ENCODE data around the gene TBL1Y. TPM values are rescaled to one million over a fixed set of nuclear protein-coding genes. Genes with fewer than 3 reads are reported as not detected.
"Not testable (repeated sequence)": the region's sequence is repeated elsewhere in the genome, so short reads cannot be mapped to it uniquely, and the experiment has no call there.

TBL1Y gene
- polyA plus RNA-seq (ENCODE audit: insufficient read depth in 1 of 5, insufficient read length in 5 of 5, low replicate concordance in 1 of 5): 1 to 10 TPM in 2 of 5 donors, not detected in 3; 1.0 to 1.5 TPM
- long read RNA-seq, donor 1: 0 reads
- long read RNA-seq, donor 2: 0 reads
- long read RNA-seq, donor 3: 0 reads
- long read RNA-seq, donor 4: 0 reads
- long read RNA-seq, donor 5: 0 reads
- long read RNA-seq, donor 6: 0 reads
- long read RNA-seq, donor 7: 0 reads
- long read RNA-seq, donor 8: 0 reads

GRCh38 chrY:6910372-6911252, at the start of gene TBL1Y:
TSS of gene TBL1Y (plus strand) at chrY:6910697. CDS start at chrY:7025085, 114,388 bp downstream.
- no peak for DNase-seq

GRCh38 chrY:6894496-6894895, 16.0 kb upstream of the TBL1Y start:
- no peak for DNase-seq

GRCh38 chrY:6895236-6895635, 15.3 kb upstream of the TBL1Y start:
- DNase-seq: no peak

- not testable (repeated sequence) for DNase-seq
Observed at GRCh38 chrY:6902116-6902515, 8.4 kb upstream of the TBL1Y start.

GRCh38 chrY:6907591-6907990, 2.9 kb upstream of the TBL1Y start:
- no peak for DNase-seq

- not testable (repeated sequence) for DNase-seq
Observed at GRCh38 chrY:6908021-6908420, 2.5 kb upstream of the TBL1Y start.

- no peak for DNase-seq
Observed at GRCh38 chrY:6909118-6909521, 1.4 kb upstream of the TBL1Y start.

GRCh38 chrY:6909856-6910255, 641 bp upstream of the TBL1Y start:
- DNase-seq: no peak

GRCh38 chrY:6911253-6911881, 870 bp downstream of the TBL1Y start, which contains the start of gene AMELY:
TSS of gene AMELY (minus strand) at chrY:6911752. CDS start at chrY:6872608, 39,144 bp downstream.
- no peak for DNase-seq

GRCh38 chrY:6913362-6913761, 2.9 kb downstream of the TBL1Y start:
- DNase-seq: no peak

- no peak for DNase-seq
Observed at GRCh38 chrY:6921061-6921460, 10.6 kb downstream of the TBL1Y start.

GRCh38 chrY:6928265-6928664, 17.8 kb downstream of the TBL1Y start:
- DNase-seq: no peak

GRCh38 chrY:6929237-6929636, 18.7 kb downstream of the TBL1Y start:
- DNase-seq: no peak

- no peak for DNase-seq
Observed at GRCh38 chrY:6931779-6932396, 21.4 kb downstream of the TBL1Y start.

- DNase-seq: no peak
Observed at GRCh38 chrY:6935497-6935896, 25.0 kb downstream of the TBL1Y start.

- DNase-seq: no peak
Observed at GRCh38 chrY:6947695-6948094, 37.2 kb downstream of the TBL1Y start.

- DNase-seq: no peak
Observed at GRCh38 chrY:6948378-6948777, 37.9 kb downstream of the TBL1Y start.

GRCh38 chrY:6949947-6950346, 39.5 kb downstream of the TBL1Y start:
- DNase-seq: no peak

- no peak for DNase-seq
Observed at GRCh38 chrY:6964732-6965131, 54.2 kb downstream of the TBL1Y start.

- DNase-seq: no peak
Observed at GRCh38 chrY:6966521-6966920, 56.0 kb downstream of the TBL1Y start.

GRCh38 chrY:6967736-6968135, 57.2 kb downstream of the TBL1Y start:
- no peak for DNase-seq

- no peak for DNase-seq
Observed at GRCh38 chrY:6968191-6968590, 57.7 kb downstream of the TBL1Y start.
